Common myeloid progenitor, CD34-positive (primary cell): ENCODE measurements around the gene KCNH3.
"Not testable (repeated sequence)": the region's sequence is repeated elsewhere in the genome, so short reads cannot be mapped to it uniquely, and the experiment has no call there.

Experiments
- CTCF ChIA-PET: fragments of 350-600 bp; sonication (Branson Sonifier 250); formaldehyde crosslinking; loops from one replicate; lab custom pipeline; 2021; ENCODE audit warnings: antibody characterized with exemption; lab: Charles Lee
- POLR2A ChIA-PET: fragments of 350-600 bp; sonication (Branson Sonifier 250); formaldehyde crosslinking; loops from one replicate; lab custom pipeline; 2021; ENCODE audit warnings: antibody characterized with exemption; lab: Charles Lee
- DNase-seq, 3 donors: peaks; one replicate each; pipeline versions ENCODE4 v3.0.0 to v3.0.0-alpha.2; 2013
- H3K27ac ChIP-seq, 2 experiments: 1 replicate in 1 of 2; 2 replicates in 1 of 2; pipeline ENCODE4 v1.7.0; 2013; ENCODE audit warnings: inconsistent platforms in 2 of 2, low read length in 2 of 2, mild to moderate bottlenecking in 2 of 2, low read depth in 1 of 2, moderate library complexity in 1 of 2; ENCODE audit not compliant: severe bottlenecking in 2 of 2, insufficient read depth in 1 of 2, poor library complexity in 1 of 2
- H3K27me3 ChIP-seq, 5 experiments: replicated peaks in 2 of 5; 1 replicate in 3 of 5; 2 replicates in 2 of 5; pipeline versions ENCODE4 v1.6.1 to v1.7.0; 2013; ENCODE audit warnings: low read length in 4 of 5, mild to moderate bottlenecking in 2 of 5, moderate library complexity in 2 of 5, inconsistent platforms in 1 of 5; ENCODE audit not compliant: insufficient read depth in 5 of 5, control insufficient read depth in 4 of 5
- H3K36me3 ChIP-seq, 4 experiments: 1 replicate in 2 of 4; 2 replicates in 2 of 4; pipeline versions ENCODE4 v1.6.1 to v1.7.0; 2013; ENCODE audit warnings: low read length in 3 of 4, control low read depth in 1 of 4, mild to moderate bottlenecking in 1 of 4; ENCODE audit not compliant: control insufficient read depth in 4 of 4, insufficient read depth in 4 of 4
- H3K4me1 ChIP-seq, 4 experiments: 1 replicate in 3 of 4; 2 replicates in 1 of 4; pipeline versions ENCODE4 v1.6.1 to v1.7.1; 2013; ENCODE audit warnings: low read length in 3 of 4, mild to moderate bottlenecking in 3 of 4, control low read depth in 1 of 4, inconsistent platforms in 1 of 4, moderate library complexity in 1 of 4; ENCODE audit not compliant: control insufficient read depth in 4 of 4, insufficient read depth in 4 of 4; ENCODE audit errors: control extremely low read depth in 1 of 4
- H3K4me3 ChIP-seq, 7 experiments: 1 replicate in 4 of 7; 2 replicates in 3 of 7; pipeline versions ENCODE4 v1.5.1 to v1.7.0; 2013; ENCODE audit warnings: mild to moderate bottlenecking in 7 of 7, low read length in 6 of 7, moderate library complexity in 6 of 7, inconsistent platforms in 2 of 7, low read depth in 2 of 7, control low read depth in 1 of 7; ENCODE audit not compliant: insufficient read depth in 4 of 7, control insufficient read depth in 1 of 7; ENCODE audit errors: extremely low read depth in 1 of 7
- H3K9me3 ChIP-seq, 5 experiments: 1 replicate in 4 of 5; 2 replicates in 1 of 5; pipeline versions ENCODE4 v1.6.1 to v1.7.1; 2013; ENCODE audit warnings: low read length in 4 of 5, mild to moderate bottlenecking in 2 of 5, inconsistent platforms in 1 of 5, low read depth in 1 of 5, moderate library complexity in 1 of 5; ENCODE audit not compliant: control insufficient read depth in 4 of 5, insufficient read depth in 2 of 5; ENCODE audit errors: control extremely low read depth in 1 of 5
- WGBS: methylation state at CpG from one replicate; pipeline ENCODE4 v1.1.5; 2013; ENCODE audit not compliant: insufficient coverage; 5-methylcytosine and 5-hydroxymethylcytosine counted together

KCNH3 gene

DNA sequence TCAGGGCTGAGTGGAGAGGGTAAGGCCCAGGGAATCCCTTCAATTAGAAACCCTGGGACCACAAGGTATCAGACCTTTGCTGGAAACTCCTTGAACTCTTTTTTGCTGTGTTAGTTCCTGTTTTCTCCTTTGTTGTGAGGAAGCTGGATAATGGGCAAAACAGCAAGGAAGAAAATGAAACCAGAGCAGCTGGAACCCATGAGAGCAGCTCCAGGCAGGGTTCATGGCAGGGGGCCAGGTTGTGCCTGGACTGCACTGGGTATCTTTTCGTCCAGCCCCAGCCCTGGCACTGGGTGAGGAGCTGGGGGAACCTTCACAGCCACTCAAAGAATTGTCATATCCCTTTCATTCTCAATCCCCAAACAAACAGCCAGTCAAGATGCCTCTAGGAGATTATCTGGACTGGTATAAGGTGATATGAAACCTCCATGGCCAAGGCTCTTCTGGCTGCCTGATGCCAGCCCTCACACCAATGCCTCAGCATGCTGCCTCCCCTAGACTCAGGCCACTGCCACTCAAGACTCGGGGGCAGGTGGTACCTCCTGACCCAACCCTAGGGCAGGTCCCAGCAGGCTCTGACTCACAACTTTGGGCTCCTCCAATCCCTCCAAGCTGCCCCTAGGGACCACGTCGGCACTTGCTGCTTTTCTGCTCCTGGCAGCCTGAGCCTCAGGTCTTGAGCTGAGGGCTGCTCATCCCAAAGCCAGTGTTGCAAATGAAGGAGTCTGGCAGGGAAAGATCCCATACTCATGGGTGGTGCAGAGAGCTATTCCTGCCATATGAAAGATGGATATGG, 50.1 kb downstream of the KCNH3 start:
- Histone ChIP-seq H3K27me3 (no peaks in the 10 kb centered on the region), H3K9me3 (peaks cover 0 to 19% (median 6%) of the 10 kb centered on the region in 5 experiments), H3K36me3 (peaks cover 4 to 41% (median 16%) of the 10 kb centered on the region in 4 experiments), H3K27ac (peak overlapping the region in 1 of 2 experiments; percentile 11), H3K4me1 (peaks cover 0 to 9% (median 3%) of the 10 kb centered on the region in 4 experiments), H3K4me3 (no peak overlapping the region)
- 93% methylated on average over 3 of the region's 4 CpGs for WGBS
- CTCF ChIA-PET: interaction anchor here (1.0 to 2.0 kb wide), 8 partner anchors 8 to 48 kb away, joined by 3 to 8 read pairs (median 4); partner anchors contain the start of gene PRPF40B
- POLR2A ChIA-PET: interaction anchor here (1.4 kb wide), 1 partner anchor 34 kb away, joined by 3 read pairs; no protein-coding TSS in a partner anchor
- peak in 2 of 3 donors; percentile 5 to 13 for DNase-seq

DNA sequence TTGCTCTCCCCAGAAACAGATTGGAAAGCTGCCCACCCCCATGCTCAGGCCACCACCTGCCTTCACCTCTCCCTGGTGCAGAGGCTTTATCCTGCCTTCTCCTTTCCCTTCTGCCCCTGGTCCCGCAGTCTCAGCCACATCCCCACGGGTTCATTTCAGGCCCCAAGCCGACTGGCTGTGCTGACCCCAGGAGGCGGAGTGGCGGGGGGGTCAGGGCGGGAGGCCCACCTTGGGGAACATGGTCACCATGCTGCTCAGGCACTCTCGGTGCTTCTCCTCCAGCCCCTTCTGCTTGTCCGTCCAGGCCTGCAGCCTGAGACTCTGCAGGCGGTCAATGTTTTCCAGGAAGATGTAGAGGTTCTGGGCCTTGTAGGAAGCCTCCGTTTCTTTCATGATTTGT, 59.7 kb downstream of the KCNH3 start:
- Histone ChIP-seq H3K36me3 (peaks cover 0 to 8% (median 4%) of the 10 kb centered on the region in 4 experiments), H3K27ac (no peak overlapping the region), H3K9me3 (peaks cover 0 to 1% (median 0%) of the 10 kb centered on the region in 5 experiments), H3K27me3 (no peaks in the 10 kb centered on the region), H3K4me1 (no peaks in the 10 kb centered on the region), H3K4me3 (no peak overlapping the region)
- ChIA-PET CTCF (interaction anchor here (1.4 to 1.7 kb wide), 2 partner anchors 18 to 240 kb away, joined by 3 to 5 read pairs; no protein-coding TSS in a partner anchor), POLR2A (no interaction called here)
- WGBS: 94% methylated on average over 8 of the region's 10 CpGs
- no peak for DNase-seq

DNA sequence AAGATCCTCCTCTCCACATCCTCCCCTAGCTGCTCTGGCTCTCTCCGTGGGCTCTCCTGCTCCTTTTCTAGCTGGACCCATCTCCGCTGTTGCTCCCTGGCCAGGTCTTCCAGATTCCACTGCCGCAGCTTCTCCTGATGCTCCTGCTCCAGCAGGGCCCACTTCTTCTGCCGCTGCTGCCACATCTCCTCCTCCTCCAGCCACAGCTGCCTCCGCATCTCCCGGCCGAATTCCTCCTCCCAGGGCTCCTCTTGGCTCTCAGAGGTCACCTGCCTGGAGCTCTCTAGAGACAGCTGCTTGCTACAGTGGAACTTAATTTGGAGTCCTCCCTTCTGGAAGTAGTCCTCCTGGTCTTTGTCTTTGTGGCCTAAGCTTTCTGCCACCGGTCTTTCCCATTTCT, 61.1 kb downstream of the KCNH3 start:
- peaks cover 0 to 4% (median 3%) of the 10 kb centered on the region in 4 experiments for H3K4me1 ChIP-seq
- H3K9me3 ChIP-seq: peaks cover 0 to 1% (median 0%) of the 10 kb centered on the region in 5 experiments
- peaks cover 0 to 8% (median 4%) of the 10 kb centered on the region in 4 experiments for H3K36me3 ChIP-seq
- H3K27ac ChIP-seq: no peak overlapping the region
- H3K4me3 ChIP-seq: no peak overlapping the region
- ChIA-PET POLR2A (interaction anchor here (0.6 kb wide), 1 partner anchor 93 kb away, joined by 5 read pairs; no protein-coding TSS in a partner anchor), CTCF (interaction anchor here (1.0 to 1.9 kb wide), 3 partner anchors 11 to 24 kb away, joined by 3 to 5 read pairs (median 4); no protein-coding TSS in a partner anchor)
- no peaks in the 10 kb centered on the region for H3K27me3 ChIP-seq
- DNase-seq: no peak
- WGBS: 97% methylated on average over 8 of the region's 8 CpGs

DNA sequence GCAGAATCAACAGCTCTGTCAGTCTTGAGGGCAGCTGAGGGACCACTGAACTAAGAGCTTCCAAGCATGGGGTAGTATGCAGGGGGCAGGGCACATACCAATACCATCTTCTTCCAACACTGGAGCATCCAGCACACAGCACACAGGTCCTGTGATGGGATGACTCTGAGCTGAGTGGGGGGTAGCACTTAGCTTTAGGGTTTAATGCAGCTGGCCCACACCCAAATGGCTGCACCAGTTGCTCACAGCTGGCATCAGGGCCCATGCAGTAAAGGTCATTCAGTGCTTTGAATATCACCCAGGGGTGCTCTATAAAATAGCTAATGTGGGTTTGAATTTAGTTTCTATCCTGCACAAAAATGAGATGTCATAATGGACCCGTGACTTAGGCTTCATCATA, 64.9 kb downstream of the KCNH3 start:
- CTCF ChIA-PET: interaction anchor here (1.0 to 2.9 kb wide), 5 partner anchors 11 to 50 kb away, joined by 3 to 11 read pairs (median 6); no protein-coding TSS in a partner anchor
- Histone ChIP-seq H3K4me3 (no peak overlapping the region), H3K36me3 (peaks cover 0 to 6% (median 2%) of the 10 kb centered on the region in 4 experiments), H3K4me1 (peaks cover 0 to 9% (median 7%) of the 10 kb centered on the region in 4 experiments), H3K9me3 (no peaks in the 10 kb centered on the region), H3K27ac (no peak overlapping the region), H3K27me3 (no peaks in the 10 kb centered on the region)
- POLR2A ChIA-PET: no interaction called here
- no peak for DNase-seq
- 100% methylated on average over 1 of the region's 1 CpG for WGBS

DNA sequence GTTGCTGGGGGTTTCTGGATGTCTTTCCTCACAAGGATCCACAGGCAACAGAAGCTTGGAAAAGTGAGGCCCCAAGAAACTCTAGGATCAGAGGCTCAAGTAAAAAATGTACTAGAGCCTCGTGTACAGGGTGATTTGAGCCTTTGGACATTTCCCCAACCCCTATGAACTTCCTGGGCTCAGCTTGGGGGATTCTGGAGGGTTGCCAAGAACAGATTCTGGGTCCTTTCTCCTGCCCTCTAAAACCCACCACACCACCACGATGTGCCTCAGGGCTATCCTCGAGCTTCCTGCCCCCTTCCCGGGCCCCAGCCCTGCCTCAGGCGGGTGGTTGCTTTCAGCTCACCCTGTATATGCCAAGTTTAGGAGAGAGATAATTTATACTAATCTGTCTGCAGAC, 66.0 kb downstream of the KCNH3 start:
- 25% methylated on average over 2 of the region's 5 CpGs for WGBS
- ChIA-PET CTCF (interaction anchor here (0.9 to 2.9 kb wide), 3 partner anchors 24 to 51 kb away, joined by 3 to 11 read pairs (median 3); no protein-coding TSS in a partner anchor), POLR2A (no interaction called here)
- peak in 1 of 3 donors; percentile 6 for DNase-seq
- H3K36me3 ChIP-seq: peaks cover 0 to 5% (median 2%) of the 10 kb centered on the region in 4 experiments
- H3K27ac ChIP-seq: no peak overlapping the region
- H3K9me3 ChIP-seq: peaks cover 0 to 2% (median 0%) of the 10 kb centered on the region in 5 experiments
- no peak overlapping the region for H3K4me3 ChIP-seq
- peaks cover 0 to 9% (median 7%) of the 10 kb centered on the region in 4 experiments for H3K4me1 ChIP-seq
- no peaks in the 10 kb centered on the region for H3K27me3 ChIP-seq

DNA sequence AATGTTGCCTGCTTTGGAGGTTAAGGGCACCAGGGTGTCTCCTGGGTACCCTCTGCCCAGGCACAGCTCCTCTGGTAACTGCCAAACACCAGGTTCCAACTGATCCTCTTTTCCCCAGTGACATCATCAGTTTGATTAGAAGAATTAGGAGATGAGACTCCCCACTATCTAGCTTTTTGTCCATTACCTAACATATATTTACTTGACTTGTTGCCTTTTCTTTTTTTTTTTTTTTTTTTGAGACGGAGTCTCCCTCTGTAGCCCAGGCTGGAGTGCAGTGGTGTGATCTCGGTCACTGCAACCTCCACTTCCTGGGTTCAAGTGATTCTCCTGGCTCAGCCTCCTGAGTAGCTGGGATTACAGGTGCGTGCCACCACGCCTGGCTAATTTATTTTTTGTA, 66.7 kb downstream of the KCNH3 start, which contains the start of gene FAM186B:
Gene FAM186B (minus strand): TSS at position 101 of the 400 bp plus-strand sequence. CDS start 162 bp downstream, outside the sequence.
- CTCF ChIA-PET: interaction anchor here (1.4 to 2.9 kb wide), 2 partner anchors 25 to 52 kb away, joined by 3 to 11 read pairs; no protein-coding TSS in a partner anchor
- WGBS: 100% methylated on average over 3 of the region's 4 CpGs
- POLR2A ChIA-PET: not testable (repeated sequence)

More for the DNA sequence above, 66.7 kb downstream of the KCNH3 start, which contains the start of gene FAM186B:
- H3K36me3 ChIP-seq, H3K4me3 ChIP-seq, H3K27ac ChIP-seq, H3K27me3 ChIP-seq, H3K9me3 ChIP-seq, DNase-seq, H3K4me1 ChIP-seq: not testable (repeated sequence)
